Right cardiac atrium (tissue), 5 donors: ENCODE data around the gene FRZB. TPM values are rescaled to one million over a fixed set of nuclear protein-coding genes. Genes with fewer than 3 reads are reported as not detected.

Source experiments
- ATAC-seq, 2 donors: fragments of 200-7000 bp; cut with Tn5 transposase; one replicate each; pipeline versions ENCODE4 v1.8.0 to v1.9.1; 2020; ENCODE audit warnings: moderate library complexity in 2 of 2, mild to moderate bottlenecking in 1 of 2
- DNase-seq, 3 donors: peaks; one replicate each; pipeline ENCODE4 v3.0.0-alpha.2; 2020
- H3K27ac ChIP-seq: one replicate; pipeline ENCODE4 v1.5.1; 2013; ENCODE audit warnings: mild to moderate bottlenecking, low read length, control low read depth, moderate library complexity
- H3K27me3 ChIP-seq: one replicate; pipeline ENCODE4 v1.6.1; 2013; ENCODE audit not compliant: control insufficient read depth, insufficient read depth
- H3K4me1 ChIP-seq: one replicate; pipeline ENCODE4 v1.6.1; 2013; ENCODE audit warnings: low read length; ENCODE audit not compliant: control insufficient read depth, insufficient read depth
- H3K4me3 ChIP-seq: one replicate; pipeline ENCODE4 v1.5.1; 2013; ENCODE audit warnings: low read length, control low read depth
- H3K9me3 ChIP-seq: one replicate; pipeline ENCODE4 v1.6.1; 2013; ENCODE audit warnings: low read length; ENCODE audit not compliant: control insufficient read depth
- WGBS: extraction: QIAGEN DNeasy Blood & Tissue Kit; methylation state at CpG from one replicate; pipeline ENCODE4 v1.1.7; 2013; 5-methylcytosine and 5-hydroxymethylcytosine counted together
- intact Hi-C, 4 donors: fragments of 100-400 bp; cut with DNase I; formaldehyde crosslinking; loops; one replicate each; pipeline versions ENCODE4 v1.11.0 to v1.14.0; 2022 to 2023
- polyA plus RNA-seq: library from polyadenylated mRNA; stranded (reverse); fragments of 200-250 nt; gene quantifications from one replicate; pipeline ENCODE4 v1.2.3, GENCODE V29; 2013
- total RNA-seq, 4 donors: library from RNA; stranded (reverse); fragmentation: NEBNext Ultra II Directional; extraction: Animal tissue kit (Norgen Biotek cat#: 25700); gene quantifications; one replicate each; pipeline ENCODE4 v1.2.1, GENCODE V29; 2021
- donor health status: healthy with polysubstance abuse.
- donor health status: DM: no; HTN: yes; CAD: no.
- donor health status: DM: no; HTN: no; CAD: no.
- donor health status: DM: no; HTN: yes; CAD: no; lungs with severe emphysema.
- donor health status: DM: yes; HTN: yes; CAD: no.

FRZB gene
- total and polyA plus RNA-seq, 5 donors, result 2.8 to 7.1 (median 3.2) TPM

GRCh38 chr2:182784777-182785176 lies 81.7 kb downstream of the FRZB start:
- H3K4me1 ChIP-seq, result no peaks in the 10 kb centered on the region
- H3K9me3 ChIP-seq, result no peaks in the 10 kb centered on the region
- H3K27ac ChIP-seq, result no peak overlapping the region
- 72% methylated on average over 1 of the region's 1 CpG for WGBS
- ATAC-seq, result no peak
- intact Hi-C loops, result no loop called here
- DNase-seq, result no peak
- H3K4me3 ChIP-seq, result no peak overlapping the region
- H3K27me3 ChIP-seq, result no peaks in the 10 kb centered on the region

GRCh38 chr2:182784058-182784706 lies 82.3 kb downstream of the FRZB start:
- no peak for DNase-seq
- Histone ChIP-seq H3K4me3 (no peak overlapping the region), H3K9me3 (no peaks in the 10 kb centered on the region), H3K4me1 (no peaks in the 10 kb centered on the region), H3K27ac (no peak overlapping the region), H3K27me3 (no peaks in the 10 kb centered on the region)
- ATAC-seq, result no peak
- 79% methylated on average over 4 of the region's 4 CpGs for WGBS
- intact Hi-C loops, result no loop called here

Other genes starting within 250 kb of the FRZB start
- 10 to 100 TPM; 54.7 to 72.1 (median 57.7) TPM for gene DNAJC10, start 150.4 kb downstream of the FRZB start, total RNA-seq
- gene DNAJC10, start 150.4 kb downstream of the FRZB start, polyA plus RNA-seq, result 13.1 TPM
- 100 to 1,000 TPM; 131 to 158 (median 140) TPM for gene NCKAP1, start 171.8 kb upstream of the FRZB start, total RNA-seq
- 63.0 TPM for gene NCKAP1, start 171.8 kb upstream of the FRZB start, polyA plus RNA-seq
- gene DUSP19, start 212.1 kb upstream of the FRZB start, total RNA-seq, result 10 to 100 TPM in 3 of 4 donors, 1 to 10 TPM in 1; 7.5 to 16.6 (median 12.3) TPM
- 6.7 TPM for gene DUSP19, start 212.1 kb upstream of the FRZB start, polyA plus RNA-seq